ENCODE data around the gene TRPC3.

Gene TRPC3

DNA sequence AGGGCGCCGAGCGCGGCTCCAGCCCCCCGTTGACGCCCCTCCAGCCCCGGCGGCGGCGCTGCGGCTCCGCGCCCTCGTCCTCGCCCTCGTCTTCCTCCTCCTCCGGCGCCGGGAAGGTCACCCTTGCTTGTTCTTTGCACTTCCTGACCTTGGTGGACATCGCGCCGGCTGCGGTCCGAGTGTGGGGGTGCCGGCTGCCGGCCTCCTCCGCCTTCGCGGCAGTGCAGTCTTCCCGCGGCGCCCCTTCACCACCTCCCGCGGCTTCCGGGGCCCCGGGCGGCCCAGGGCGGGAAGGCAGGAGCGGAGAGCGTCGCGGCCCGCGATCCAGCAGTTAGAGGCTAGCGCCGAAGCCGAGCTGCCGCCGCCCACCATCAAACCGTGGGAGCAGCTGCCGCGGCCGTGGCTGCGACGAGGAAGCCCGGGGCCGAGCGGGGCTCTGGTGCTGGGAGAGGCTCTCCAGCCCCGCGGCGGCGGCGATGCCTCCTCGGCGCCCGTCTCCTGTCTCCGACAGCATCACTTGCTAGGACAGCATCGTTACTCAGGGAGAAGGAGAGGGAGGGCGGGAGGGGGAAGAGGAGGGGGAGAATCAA lies at the start of gene TRPC3:
Gene TRPC3 (minus strand): TSS at position 540 of the 590 bp plus-strand sequence. CDS start 380 bp downstream, at position 160.
- DNase-seq (ENCODE audit: low read depth in 2 of 2): peak; percentile 20 to 30

DNA sequence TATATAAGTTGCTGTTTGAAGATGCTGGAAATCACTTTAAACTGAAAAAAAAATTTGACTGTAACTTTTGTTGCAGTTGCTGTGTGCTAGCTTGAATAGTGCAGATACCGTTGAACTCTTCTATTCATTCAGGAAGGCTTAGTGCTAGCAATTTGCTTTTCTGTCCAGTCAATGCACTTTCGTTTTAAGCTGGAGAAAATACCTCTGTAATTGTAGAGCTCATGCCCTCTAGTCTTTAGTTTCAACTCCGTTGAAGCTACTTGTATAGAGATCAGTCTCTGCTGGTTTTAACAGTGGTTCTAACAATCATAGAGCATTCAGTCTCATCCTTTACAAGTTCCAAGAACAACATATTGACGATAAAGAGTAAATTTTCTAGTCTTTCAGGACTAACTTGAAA lies 49.0 kb upstream of the TRPC3 start:
- no peak for DNase-seq (ENCODE audit: low read depth in 2 of 2)

DNA sequence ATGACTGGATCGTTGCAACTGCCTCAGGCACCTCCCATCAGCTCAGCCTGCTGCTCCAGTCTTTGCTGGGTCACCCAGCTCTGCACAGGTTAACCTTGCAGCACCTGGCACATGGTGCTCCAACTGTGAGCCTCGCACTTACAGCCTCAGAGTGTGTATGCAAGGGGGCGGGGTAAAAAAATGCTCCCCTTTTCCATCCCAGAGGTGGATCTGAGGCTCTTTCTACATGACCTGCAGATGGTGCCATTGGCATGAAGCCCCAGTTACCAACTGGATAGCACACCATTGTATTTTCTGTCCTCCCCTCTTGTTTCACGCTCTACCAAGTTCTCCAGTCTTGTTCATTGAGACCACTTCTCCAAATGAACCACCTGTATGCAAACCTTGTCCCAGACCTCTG lies 46.2 kb upstream of the TRPC3 start:
- DNase-seq (ENCODE audit: low read depth in 2 of 2): no peak

DNA sequence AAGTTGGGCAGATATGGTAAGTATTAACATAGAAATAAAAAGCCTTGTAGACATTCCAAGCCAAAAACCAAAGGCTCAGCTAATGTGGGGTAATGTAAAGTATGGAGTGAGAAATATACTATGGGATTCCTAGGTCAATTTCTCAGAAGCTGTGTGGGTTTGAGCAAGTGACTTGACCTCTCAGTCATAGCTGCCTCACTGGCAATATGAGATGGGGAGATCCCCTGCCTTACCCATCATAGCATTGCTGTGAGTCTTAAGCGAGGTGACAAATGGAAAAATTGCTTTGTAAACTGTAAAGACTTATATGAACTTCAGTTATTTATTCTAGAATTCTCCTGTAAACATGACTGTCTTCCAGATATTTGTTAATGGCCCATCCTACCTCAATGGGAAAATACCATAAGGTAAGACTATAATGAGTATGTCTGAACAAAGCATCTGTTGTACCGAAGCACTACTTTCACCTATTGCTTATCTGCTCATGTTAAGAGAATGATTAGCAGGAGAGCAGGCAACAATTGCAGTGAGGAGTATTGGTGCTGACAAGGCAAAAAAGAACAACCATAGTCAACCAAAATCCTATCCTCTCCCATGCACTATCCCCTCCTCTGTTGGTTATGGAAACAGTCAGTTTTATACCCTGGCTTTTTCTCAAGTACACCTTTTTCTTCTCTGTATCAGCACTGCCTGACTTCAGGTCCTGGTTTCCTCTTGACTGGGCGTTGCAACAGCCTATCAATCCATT lies 44.1 kb upstream of the TRPC3 start:
- DNase-seq (ENCODE audit: low read depth in 2 of 2): no peak

DNA sequence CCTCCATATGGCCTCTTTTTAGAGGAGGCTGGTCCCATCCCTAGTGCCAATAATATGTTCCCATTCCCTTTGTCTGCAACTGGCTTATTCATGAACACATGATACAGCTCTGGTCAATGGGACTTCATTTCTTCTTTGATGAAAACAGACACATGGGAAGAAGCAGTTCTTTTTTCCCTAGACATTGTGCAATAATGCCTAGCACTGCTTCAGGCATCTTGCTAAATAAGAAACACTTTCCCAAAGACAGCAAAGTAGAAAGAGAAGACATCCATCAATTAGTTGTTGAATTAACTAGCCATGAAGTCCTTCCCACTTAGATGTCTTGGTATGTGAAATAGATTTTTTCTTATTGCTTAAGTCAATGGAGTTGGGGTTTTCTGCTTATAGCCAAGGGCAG lies 40.1 kb upstream of the TRPC3 start:
- DNase-seq (ENCODE audit: low read depth in 2 of 2): no peak

DNA sequence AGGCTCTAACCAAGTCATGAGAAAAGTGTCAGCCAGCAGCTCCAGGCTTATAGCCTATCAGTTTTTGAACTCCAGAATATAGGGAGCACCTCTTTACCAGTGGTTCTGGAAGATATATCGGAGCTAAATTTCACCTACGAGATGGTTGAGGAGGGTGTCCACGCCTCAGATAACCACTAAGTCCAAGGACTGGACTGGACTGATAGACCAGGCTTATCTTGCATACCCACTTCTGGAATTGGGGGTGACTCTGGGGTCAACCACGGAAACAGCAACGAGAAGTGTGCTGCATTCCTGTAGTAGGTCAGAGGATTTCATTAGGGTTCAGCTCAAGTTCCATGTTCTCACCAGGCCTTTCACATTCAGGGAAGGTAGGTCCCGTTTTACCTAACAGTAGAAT lies 38.6 kb upstream of the TRPC3 start:
- no peak for DNase-seq (ENCODE audit: low read depth in 2 of 2)

DNA sequence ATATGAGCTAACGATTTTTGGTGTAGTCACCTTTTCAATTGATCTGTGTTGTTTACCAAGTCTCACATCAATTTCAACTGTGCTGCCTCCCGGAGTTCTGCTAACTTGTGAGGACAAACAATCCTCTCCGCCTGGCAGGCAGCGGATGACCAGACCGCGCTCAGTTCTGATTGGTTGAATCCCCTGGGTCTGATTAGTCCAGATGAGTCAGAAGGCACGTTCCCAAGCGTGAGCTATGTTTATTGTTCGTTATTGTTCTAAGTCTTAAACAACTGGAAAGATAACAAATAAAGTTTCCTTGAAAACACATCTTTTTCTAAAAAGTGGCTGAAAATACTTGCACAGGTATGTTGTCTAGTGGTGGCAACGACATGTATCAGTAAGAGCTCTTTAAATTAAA lies 37.9 kb upstream of the TRPC3 start:
- no peak for DNase-seq (ENCODE audit: low read depth in 2 of 2)

DNA sequence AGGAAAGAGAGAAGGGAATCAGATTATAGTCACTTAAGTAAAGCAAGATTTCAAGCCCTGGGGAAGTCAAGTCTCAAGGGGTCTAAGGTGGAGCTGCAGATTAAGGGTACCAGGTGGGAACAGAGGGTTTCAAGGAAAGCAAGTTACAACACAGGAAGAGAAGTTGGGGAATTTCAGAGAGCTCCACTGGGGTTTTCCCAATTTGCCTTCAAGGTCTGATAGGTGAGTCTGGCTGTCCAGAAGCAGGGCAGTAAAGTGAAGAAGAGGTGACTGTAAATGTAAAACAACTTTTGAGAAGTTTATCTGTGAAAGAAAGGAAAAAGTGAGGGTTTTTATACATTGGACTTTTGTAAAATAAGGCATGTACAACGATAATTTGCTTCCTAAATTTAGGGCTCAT lies 37.1 kb upstream of the TRPC3 start:
- DNase-seq (ENCODE audit: low read depth in 2 of 2): no peak

DNA sequence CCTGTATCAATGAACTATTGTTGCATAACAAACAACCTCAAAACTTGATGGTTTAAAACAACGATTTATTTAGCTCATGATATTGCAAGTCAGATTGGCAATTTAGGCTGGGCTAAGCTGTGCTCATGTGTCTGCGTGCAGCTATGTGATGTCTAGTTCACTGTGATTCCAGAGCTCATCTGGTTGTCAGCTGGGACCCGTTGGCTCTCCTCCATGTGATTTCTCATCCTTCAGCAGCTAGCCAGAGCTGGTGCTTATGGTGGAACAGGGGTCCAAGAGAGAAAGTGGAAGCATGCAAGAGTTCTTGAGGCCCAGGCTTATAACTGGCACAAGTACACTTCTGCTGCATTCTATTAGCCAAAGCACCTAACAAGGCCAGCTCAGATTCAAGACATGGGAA lies 28.8 kb upstream of the TRPC3 start:
- no peak for DNase-seq (ENCODE audit: low read depth in 2 of 2)

DNA sequence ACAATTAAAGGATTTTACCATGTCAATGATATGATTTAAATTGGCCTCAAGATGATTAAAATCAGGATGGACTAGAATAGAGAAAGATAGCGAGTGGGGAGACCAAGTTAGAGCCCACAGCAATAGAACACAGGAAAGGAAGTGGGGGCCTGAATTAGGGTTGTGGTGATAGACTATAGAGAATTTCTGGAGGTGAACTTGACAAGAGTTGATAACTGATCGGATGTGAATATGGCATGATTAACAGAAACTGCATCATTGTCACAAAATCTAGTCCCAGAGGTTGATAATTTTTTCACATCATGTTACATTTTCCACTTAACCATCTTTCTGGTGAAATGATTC lies 26.3 kb upstream of the TRPC3 start:
- no peak for DNase-seq (ENCODE audit: low read depth in 2 of 2)

DNA sequence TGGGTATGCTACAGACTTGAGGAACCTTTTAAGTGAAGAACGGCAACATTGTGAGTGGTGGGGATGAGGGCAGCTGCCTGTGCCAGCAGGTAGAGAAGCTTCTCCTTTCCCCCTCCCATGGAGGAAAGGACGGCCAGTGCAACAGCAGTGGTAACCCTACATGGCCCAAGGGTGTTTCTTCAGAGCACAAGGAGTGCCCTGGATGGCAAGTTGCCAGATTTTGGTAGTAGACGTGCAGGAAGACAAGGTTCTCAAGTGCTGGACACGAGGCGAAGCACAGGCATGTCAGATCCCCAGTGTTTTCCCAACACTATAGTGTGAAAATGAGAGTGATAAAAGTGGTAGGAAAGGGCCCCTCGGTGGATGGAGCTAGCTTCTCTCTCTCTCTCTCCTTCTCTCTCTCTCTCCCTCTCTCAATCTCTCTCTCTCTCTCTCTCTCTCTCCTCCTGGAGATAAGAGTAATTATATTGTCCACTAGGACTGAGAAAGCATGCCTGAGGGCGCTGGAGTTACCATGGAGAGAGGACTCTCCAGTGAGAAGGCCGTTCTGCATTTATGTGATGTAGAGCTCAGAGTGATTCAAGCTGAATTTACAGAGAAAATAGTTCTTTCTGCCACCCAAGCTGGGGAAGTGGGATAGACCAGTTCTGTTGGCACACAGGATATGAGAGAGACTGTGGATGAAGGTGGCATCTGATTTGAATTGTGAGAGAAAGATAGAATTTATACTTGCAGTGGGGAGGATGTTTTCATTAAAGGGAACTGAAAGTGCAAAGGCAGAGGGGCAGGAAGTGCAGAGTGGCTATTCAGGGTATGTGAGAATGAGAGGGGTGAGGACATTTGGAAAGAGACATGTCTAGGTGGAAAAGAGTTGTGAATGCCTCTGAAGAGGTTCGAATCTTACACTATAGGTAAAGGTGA lies 25.7 kb upstream of the TRPC3 start:
- DNase-seq (ENCODE audit: low read depth in 2 of 2): no peak

DNA sequence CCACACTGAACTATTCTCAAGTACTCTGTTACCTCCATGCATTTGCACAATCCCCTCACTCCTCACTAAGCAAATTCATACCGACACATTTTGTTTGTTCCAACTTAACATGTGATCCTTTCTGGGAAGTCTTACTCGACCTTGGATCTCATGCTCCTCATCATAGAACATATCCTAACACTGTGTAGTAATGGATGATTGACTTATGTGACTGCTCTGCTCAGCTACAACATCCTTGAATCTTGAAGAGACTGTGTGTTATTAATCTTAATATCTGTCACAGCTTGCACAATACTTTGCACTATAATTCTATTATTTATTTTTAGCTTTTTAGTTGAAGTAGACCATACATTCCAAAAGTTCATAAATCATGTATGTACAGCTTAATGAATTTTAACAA lies 23.9 kb upstream of the TRPC3 start:
- no peak for DNase-seq (ENCODE audit: low read depth in 2 of 2)

DNA sequence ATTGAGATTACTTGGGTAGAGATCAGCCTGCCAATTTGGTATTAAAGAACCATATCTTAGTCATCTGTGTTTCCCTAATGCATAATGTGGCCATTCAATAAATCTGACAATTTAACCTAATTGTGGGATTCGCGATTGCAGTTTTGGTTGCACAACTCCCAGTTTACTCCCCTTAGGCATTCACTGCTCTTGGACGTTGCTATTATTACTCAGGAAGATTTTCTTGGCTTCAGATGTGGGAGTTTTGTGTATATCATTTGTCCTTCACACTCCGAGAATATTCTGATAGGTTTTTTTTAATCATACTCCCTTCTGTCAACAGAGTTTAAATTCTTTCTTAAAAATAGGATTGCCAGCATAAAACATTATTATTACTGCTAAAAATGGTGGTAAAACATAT lies 22.0 kb upstream of the TRPC3 start:
- no peak for DNase-seq (ENCODE audit: low read depth in 2 of 2)

DNA sequence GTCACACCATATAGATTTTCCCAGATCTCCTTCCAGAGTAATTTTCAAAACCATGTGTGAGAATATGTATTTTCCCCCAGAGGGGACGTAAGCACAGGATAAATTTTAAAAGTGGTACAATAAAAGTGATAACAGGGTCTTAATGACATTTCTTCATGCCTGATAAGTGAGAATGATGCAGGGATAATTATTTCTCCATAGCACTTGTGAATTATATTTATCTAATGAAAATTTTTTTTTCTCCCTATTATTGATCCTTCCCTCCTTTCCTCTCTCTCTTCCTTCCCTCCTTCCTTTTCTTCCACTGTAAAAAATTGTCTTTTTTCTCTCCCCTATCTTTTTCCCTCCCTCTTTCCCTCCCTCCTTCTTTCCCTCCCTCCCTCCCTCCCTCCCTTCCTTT lies 17.0 kb upstream of the TRPC3 start:
- DNase-seq (ENCODE audit: low read depth in 2 of 2): no peak

DNA sequence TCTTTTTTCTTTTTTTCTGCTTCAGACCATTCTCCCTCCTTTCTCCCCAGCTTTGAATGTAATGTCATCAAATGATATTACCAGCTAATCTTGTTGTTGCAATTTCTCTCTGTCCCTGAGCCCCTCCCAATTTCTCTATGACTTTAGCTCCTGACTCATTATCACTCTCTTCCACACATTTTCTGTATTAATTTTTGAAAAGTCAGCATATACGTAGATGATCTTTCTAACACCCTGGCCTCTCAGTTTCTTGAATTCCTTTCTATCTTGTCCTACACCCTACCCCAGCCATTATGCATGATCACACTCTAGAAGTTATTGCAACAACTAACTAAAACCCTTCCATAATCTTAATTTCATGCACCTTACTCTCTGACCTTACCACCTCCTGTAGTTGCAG lies 13.1 kb upstream of the TRPC3 start:
- DNase-seq (ENCODE audit: low read depth in 2 of 2): no peak

DNA sequence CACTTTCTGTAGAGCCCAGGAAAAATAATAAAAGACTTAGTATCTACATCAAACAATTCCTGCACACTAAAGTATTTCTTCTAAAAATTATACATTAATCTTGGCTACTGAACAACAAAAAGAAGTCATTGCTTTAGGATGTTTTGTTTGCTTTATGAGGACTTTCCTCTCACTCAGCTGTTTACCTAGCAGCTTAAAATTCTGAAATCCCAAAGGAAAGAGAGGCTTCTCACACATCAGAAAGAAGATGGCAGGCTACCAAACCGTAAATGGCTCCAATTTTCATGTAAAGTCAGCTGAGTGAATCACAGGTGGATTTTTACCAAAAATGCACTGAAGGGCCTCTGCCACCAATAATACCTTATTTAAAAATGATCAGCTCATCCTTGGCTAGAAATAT lies 9.0 kb upstream of the TRPC3 start:
- DNase-seq (ENCODE audit: low read depth in 2 of 2): no peak

DNA sequence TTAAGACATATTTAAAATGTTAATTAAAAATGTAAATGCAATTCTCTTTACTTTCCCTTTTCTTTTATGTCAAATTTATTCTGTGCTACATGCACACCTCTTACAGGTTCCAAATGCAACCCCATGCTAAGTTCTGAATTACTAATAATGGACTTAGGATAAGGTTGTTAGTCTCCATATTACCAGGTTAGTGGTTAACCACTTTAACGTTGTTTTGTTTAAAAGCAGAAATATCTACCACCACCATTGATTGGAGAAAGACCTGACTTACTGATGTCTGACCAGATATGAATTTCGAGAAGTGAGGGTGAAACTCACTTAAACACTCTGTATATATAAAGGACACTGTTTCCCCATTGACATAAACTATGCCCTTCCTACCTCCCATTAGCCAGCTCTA lies 6.9 kb upstream of the TRPC3 start:
- DNase-seq (ENCODE audit: low read depth in 2 of 2): no peak

DNA sequence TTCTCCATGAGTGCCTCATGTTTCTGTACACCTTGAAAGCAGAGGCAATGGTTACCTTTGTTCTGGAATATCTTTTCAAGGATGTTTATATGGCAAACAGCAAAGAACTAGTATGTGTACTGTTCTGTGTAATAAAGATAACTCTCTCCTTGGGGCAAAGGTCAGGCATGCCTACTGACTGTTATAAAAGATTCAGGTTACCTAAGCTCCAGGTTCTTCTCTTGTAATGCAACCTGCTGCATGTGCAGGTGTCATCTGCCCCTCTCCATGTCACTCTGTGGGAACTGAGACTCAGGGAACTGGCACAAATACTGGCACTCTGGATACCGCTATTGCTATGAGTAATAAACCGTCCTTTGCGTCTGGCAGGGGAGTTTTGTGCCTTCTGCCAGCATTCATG lies 5.4 kb upstream of the TRPC3 start:
- DNase-seq (ENCODE audit: low read depth in 2 of 2): no peak

DNA sequence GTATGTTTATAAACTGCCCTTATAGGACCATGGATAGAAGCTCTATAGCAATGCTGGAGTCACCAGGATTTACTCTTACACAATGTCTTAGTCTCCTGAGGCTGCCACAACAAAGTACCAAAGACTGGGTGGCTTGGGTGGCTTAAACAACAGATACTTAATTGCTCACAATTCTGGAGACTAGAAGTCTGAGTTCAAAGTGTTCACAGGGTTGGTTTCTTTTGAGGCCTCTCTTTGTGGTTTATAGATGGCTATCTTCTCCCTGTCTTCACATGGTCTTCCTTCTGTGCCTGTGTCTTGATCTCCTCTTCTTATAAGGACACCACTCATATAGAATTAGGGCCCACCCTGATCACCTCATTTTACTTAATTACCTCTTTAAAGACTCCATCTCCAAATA lies 2.0 kb upstream of the TRPC3 start:
- DNase-seq (ENCODE audit: low read depth in 2 of 2): no peak

DNA sequence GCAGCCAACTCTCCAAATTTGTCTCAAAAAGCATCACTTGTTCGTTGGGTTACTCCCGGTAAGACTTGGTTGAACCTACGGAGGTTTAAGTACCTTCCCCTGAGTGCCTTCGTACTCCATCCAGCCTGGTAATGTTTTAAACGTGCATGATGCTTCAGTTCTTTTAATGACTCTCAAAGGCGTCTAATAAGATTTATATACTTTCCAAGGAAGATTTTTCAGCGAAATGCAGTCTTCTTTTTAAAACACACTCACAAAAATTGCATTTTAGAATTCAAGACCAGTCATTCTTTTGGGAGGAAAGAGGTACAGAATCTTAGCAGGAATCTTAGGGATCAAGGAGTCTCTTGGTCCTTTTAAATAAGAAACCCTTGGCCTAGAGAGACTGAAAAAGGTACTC lies 430 bp upstream of the TRPC3 start:
- DNase-seq (ENCODE audit: low read depth in 2 of 2): no peak

DNA sequence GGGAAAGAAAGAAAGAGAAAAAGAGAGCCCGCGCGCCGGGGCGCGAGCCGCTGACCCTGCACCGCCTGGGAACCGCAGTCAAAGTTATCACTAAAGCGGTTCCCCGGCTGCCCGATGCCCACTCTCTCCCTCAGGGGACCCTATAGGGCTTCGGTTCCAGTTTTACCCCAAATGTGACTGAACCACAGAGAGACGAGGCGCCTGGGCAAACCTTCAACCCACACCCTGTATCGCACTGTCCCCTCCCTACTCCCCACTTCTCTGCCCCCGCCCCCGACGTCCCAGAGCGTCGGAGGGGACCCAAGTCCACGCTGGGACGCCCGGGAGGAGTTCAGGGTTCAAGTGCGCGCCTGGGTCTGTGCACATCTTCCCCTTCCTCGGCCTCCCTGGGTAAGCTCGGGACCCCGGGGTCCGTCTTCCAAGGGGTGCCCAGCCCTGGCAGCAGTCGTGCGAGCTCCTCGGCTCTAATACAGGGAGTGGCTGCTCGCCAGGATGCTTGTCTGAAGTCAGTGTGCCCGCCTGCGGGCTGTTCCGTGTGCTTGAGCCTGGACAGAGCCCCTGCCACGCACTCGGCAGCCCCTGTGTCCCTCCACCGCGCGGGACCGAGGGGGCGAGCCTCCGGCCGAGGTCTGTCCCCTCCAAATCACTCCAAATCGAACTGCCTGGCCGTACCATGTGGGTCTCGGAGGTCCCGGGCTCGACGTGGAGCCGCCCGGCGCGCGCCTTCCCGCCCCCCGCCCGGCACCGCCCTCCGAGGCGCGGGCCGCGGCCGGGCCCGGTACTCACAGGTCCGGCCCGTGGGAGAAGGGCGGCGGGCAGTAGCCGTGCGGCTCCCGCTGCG lies 960 bp downstream of the TRPC3 start:
- peak in 1 of 2 donors; percentile 11 for DNase-seq (ENCODE audit: low read depth in 2 of 2)

DNA sequence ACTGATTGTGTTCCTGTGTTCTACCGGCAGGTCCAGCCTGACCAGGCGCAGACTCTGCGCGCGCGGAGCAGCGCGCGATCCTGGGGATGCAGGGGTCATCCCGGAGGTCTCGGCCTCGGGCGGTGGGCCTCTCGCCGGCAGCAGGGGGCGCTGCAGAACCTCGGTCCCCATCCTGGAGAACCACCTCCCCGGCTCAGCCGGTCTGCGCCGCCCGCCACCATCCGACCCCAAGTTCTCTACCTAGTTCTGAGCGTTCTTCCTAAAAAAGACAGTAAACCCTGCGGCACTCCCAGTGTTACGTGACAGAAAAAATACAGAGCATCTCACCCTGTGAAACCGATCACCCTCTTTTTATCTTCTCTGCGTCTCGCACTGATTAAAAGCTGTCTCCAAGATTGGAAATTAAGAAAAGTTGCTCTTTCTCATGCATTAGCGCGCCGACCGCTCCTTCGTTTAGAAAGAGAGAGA lies 1.6 kb downstream of the TRPC3 start:
- DNase-seq (ENCODE audit: low read depth in 2 of 2): peak; percentile 77 to 87

Measured in stimulated activated CD4-positive, alpha-beta T cell treated with anti-CD3 and anti-CD28 coated beads, Interleukin-1b, Interleukin-23, amount 100 ng/mL, for 4 hours (primary cell).